ENCODE measurements around the gene SNX13.
"Not testable (repeated sequence)": the region's sequence is repeated elsewhere in the genome, so short reads cannot be mapped to it uniquely, and the experiment has no call there.

SNX13 gene

GRCh38 chr7:17815318-17815717 is 125.0 kb downstream of the SNX13 start:
- H2AFZ ChIP-seq (ENCODE audit: insufficient read depth, low read length, poor library complexity): no peak overlapping the region
- no peak overlapping the region for H4K12ac ChIP-seq (ENCODE audit: low read depth, low read length)
- no peak overlapping the region for H3K23ac ChIP-seq (ENCODE audit: low read length)
- no peak for DNase-seq
- H3K18ac ChIP-seq (ENCODE audit: low read length): no peak overlapping the region
- H2BK120ac ChIP-seq (ENCODE audit: insufficient read depth, low read length, poor library complexity): no peak overlapping the region
- H2BK5ac ChIP-seq (ENCODE audit: low read depth, low read length, poor library complexity): no peak overlapping the region
- no peaks in the 10 kb centered on the region for H3K4me1 ChIP-seq (ENCODE audit: control insufficient read depth in 1 of 2, insufficient read depth in 2 of 2, low read length in 2 of 2)
- WGBS (ENCODE audit: extremely low coverage, insufficient coverage, insufficient read length): no CpG with 5 or more reads among the region's 4 CpGs
- no peak overlapping the region for H3K9ac ChIP-seq (ENCODE audit: low read length)
- H4K91ac ChIP-seq (ENCODE audit: low read depth, low read length): no peak overlapping the region
- no peaks in the 10 kb centered on the region for H3K9me3 ChIP-seq (ENCODE audit: insufficient read depth, low read depth, low read length)
- no peak overlapping the region for H2AK5ac ChIP-seq (ENCODE audit: low read length)
- H3K27ac ChIP-seq (ENCODE audit: low read depth, low read length): no peak overlapping the region
- no peaks in the 10 kb centered on the region for H3K27me3 ChIP-seq (ENCODE audit: insufficient read depth, low read length)
- H3K4me3 ChIP-seq (ENCODE audit: low read depth, low read length): no peak overlapping the region
- H3K79me1 ChIP-seq (ENCODE audit: low read length): no peaks in the 10 kb centered on the region
- H3K14ac ChIP-seq (ENCODE audit: low read length): no peak overlapping the region
- peaks cover 3 to 6% of the 10 kb centered on the region in 2 experiments for H3K36me3 ChIP-seq (ENCODE audit: control insufficient read depth in 1 of 2, insufficient read depth in 2 of 2, low read length in 2 of 2)
- no peak overlapping the region for H4K8ac ChIP-seq (ENCODE audit: low read depth, low read length)
- no peak overlapping the region for H3K4ac ChIP-seq (ENCODE audit: low read depth, low read length)
- H3K4me2 ChIP-seq (ENCODE audit: low read length): no peak overlapping the region
- H2BK12ac ChIP-seq (ENCODE audit: low read length): no peak overlapping the region
- no peaks in the 10 kb centered on the region for H3K79me2 ChIP-seq (ENCODE audit: control insufficient read depth, insufficient read depth, low read length, poor library complexity)

DNA sequence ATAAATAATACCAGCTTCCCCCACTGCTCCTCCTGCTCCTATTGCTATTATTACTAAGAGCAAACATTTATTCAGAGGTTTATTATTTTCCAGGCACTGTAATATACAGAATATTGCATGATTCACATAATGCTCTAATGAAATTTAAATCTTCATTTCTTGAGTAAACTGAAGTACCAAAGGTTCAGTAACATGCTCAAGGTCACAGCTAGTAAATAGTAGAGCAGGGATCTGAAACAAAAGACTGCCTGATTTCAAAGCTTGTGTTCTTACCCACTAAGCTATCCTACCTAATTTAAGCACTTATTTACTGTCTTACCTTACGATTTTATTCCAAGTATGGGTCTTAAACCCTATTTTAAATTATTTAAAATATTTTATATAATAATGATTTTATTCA is 126.2 kb downstream of the SNX13 start:
- no peak overlapping the region for H3K9ac ChIP-seq (ENCODE audit: low read length)
- no peak overlapping the region for H4K91ac ChIP-seq (ENCODE audit: low read depth, low read length)
- DNase-seq: no peak
- H4K8ac ChIP-seq (ENCODE audit: low read depth, low read length): no peak overlapping the region
- no peak overlapping the region for H3K27ac ChIP-seq (ENCODE audit: low read depth, low read length)
- WGBS (ENCODE audit: extremely low coverage, insufficient coverage, insufficient read length): no CpG with 5 or more reads among the region's 1 CpG
- no peaks in the 10 kb centered on the region for H3K79me1 ChIP-seq (ENCODE audit: low read length)
- H3K36me3 ChIP-seq (ENCODE audit: control insufficient read depth in 1 of 2, insufficient read depth in 2 of 2, low read length in 2 of 2): peaks cover 3 to 4% of the 10 kb centered on the region in 2 experiments
- H3K18ac ChIP-seq (ENCODE audit: low read length): no peak overlapping the region
- H3K4me3 ChIP-seq (ENCODE audit: low read depth, low read length): no peak overlapping the region
- no peak overlapping the region for H3K4me2 ChIP-seq (ENCODE audit: low read length)
- H2BK5ac ChIP-seq (ENCODE audit: low read depth, low read length, poor library complexity): no peak overlapping the region
- no peak overlapping the region for H2AK5ac ChIP-seq (ENCODE audit: low read length)
- H3K23ac ChIP-seq (ENCODE audit: low read length): no peak overlapping the region
- H4K12ac ChIP-seq (ENCODE audit: low read depth, low read length): no peak overlapping the region
- no peak overlapping the region for H2AFZ ChIP-seq (ENCODE audit: insufficient read depth, low read length, poor library complexity)
- H3K4ac ChIP-seq (ENCODE audit: low read depth, low read length): no peak overlapping the region
- H3K14ac ChIP-seq (ENCODE audit: low read length): no peak overlapping the region
- H3K4me1 ChIP-seq (ENCODE audit: control insufficient read depth in 1 of 2, insufficient read depth in 2 of 2, low read length in 2 of 2): no peaks in the 10 kb centered on the region
- H2BK12ac ChIP-seq (ENCODE audit: low read length): no peak overlapping the region
- H3K27me3 ChIP-seq (ENCODE audit: insufficient read depth, low read length): no peaks in the 10 kb centered on the region
- H3K9me3 ChIP-seq (ENCODE audit: insufficient read depth, low read depth, low read length): no peaks in the 10 kb centered on the region
- H3K79me2 ChIP-seq (ENCODE audit: control insufficient read depth, insufficient read depth, low read length, poor library complexity): no peaks in the 10 kb centered on the region
- no peak overlapping the region for H2BK120ac ChIP-seq (ENCODE audit: insufficient read depth, low read length, poor library complexity)

GRCh38 chr7:17809215-17809614 is 131.1 kb downstream of the SNX13 start:
- not testable (repeated sequence) for H2BK5ac ChIP-seq (ENCODE audit: low read depth, low read length, poor library complexity); H2BK120ac ChIP-seq (ENCODE audit: insufficient read depth, low read length, poor library complexity); H3K36me3 ChIP-seq (ENCODE audit: control insufficient read depth in 1 of 2, insufficient read depth in 2 of 2, low read length in 2 of 2); H3K9ac ChIP-seq (ENCODE audit: low read length); H4K8ac ChIP-seq (ENCODE audit: low read depth, low read length); H3K4me2 ChIP-seq (ENCODE audit: low read length); H3K14ac ChIP-seq (ENCODE audit: low read length); H2AK5ac ChIP-seq (ENCODE audit: low read length); H3K4me3 ChIP-seq (ENCODE audit: low read depth, low read length); H3K27ac ChIP-seq (ENCODE audit: low read depth, low read length); H3K23ac ChIP-seq (ENCODE audit: low read length); H3K4ac ChIP-seq (ENCODE audit: low read depth, low read length); DNase-seq; H4K12ac ChIP-seq (ENCODE audit: low read depth, low read length); H3K79me1 ChIP-seq (ENCODE audit: low read length); H3K79me2 ChIP-seq (ENCODE audit: control insufficient read depth, insufficient read depth, low read length, poor library complexity); H2BK12ac ChIP-seq (ENCODE audit: low read length); H3K18ac ChIP-seq (ENCODE audit: low read length); H3K27me3 ChIP-seq (ENCODE audit: insufficient read depth, low read length); H4K91ac ChIP-seq (ENCODE audit: low read depth, low read length); H3K4me1 ChIP-seq (ENCODE audit: control insufficient read depth in 1 of 2, insufficient read depth in 2 of 2, low read length in 2 of 2); H2AFZ ChIP-seq (ENCODE audit: insufficient read depth, low read length, poor library complexity); H3K9me3 ChIP-seq (ENCODE audit: insufficient read depth, low read depth, low read length)

GRCh38 chr7:17807242-17807641 is 133.1 kb downstream of the SNX13 start:
- Histone ChIP-seq H3K79me2 (ENCODE audit: control insufficient read depth, insufficient read depth, low read length, poor library complexity) (no peaks in the 10 kb centered on the region), H2BK12ac (ENCODE audit: low read length) (no peak overlapping the region), H3K9me3 (ENCODE audit: insufficient read depth, low read depth, low read length) (no peaks in the 10 kb centered on the region), H2AK5ac (ENCODE audit: low read length) (no peak overlapping the region), H3K4me1 (ENCODE audit: control insufficient read depth in 1 of 2, insufficient read depth in 2 of 2, low read length in 2 of 2) (peaks cover 0 to 2% of the 10 kb centered on the region in 2 experiments), H3K4ac (ENCODE audit: low read depth, low read length) (no peak overlapping the region), H3K9ac (ENCODE audit: low read length) (no peak overlapping the region), H2AFZ (ENCODE audit: insufficient read depth, low read length, poor library complexity) (no peak overlapping the region), H2BK120ac (ENCODE audit: insufficient read depth, low read length, poor library complexity) (no peak overlapping the region), H2BK5ac (ENCODE audit: low read depth, low read length, poor library complexity) (no peak overlapping the region), H3K79me1 (ENCODE audit: low read length) (no peaks in the 10 kb centered on the region), H3K4me3 (ENCODE audit: low read depth, low read length) (no peak overlapping the region), H3K27ac (ENCODE audit: low read depth, low read length) (no peak overlapping the region), H3K27me3 (ENCODE audit: insufficient read depth, low read length) (no peaks in the 10 kb centered on the region), H3K18ac (ENCODE audit: low read length) (no peak overlapping the region), H3K4me2 (ENCODE audit: low read length) (no peak overlapping the region), H4K8ac (ENCODE audit: low read depth, low read length) (no peak overlapping the region), H3K36me3 (ENCODE audit: control insufficient read depth in 1 of 2, insufficient read depth in 2 of 2, low read length in 2 of 2) (peaks cover 0 to 4% of the 10 kb centered on the region in 2 experiments), H3K23ac (ENCODE audit: low read length) (no peak overlapping the region), H3K14ac (ENCODE audit: low read length) (no peak overlapping the region), H4K91ac (ENCODE audit: low read depth, low read length) (no peak overlapping the region), H4K12ac (ENCODE audit: low read depth, low read length) (no peak overlapping the region)
- no peak for DNase-seq
- WGBS (ENCODE audit: extremely low coverage, insufficient coverage, insufficient read length): no CpG with 5 or more reads among the region's 9 CpGs

All from trophoblast cell (in vitro differentiated cells and primary cell).